Hematopoietic multipotent progenitor cell treated with erythropoietin and hydrocortisone succinate and interleukin-3 and kit ligand, for 17 days (in vitro differentiated cells): Measurements from ENCODE around the gene PTK7.
"Not testable (repeated sequence)": the region's sequence is repeated elsewhere in the genome, so short reads cannot be mapped to it uniquely, and the experiment has no call there.

Experiments used
- DNase-seq: peaks from one replicate; pipeline ENCODE4 v3.0.0-alpha.2; 2015; ENCODE audit warnings: low spot score

PTK7 gene

GRCh38 chr6:43075670-43076463, at the start of gene PTK7:
TSS of gene PTK7 (plus strand) at chr6:43076314. CDS start at chr6:43076489, 175 bp downstream.
- no peak for DNase-seq

- no peak for DNase-seq
Measured at GRCh38 chr6:43026365-43026764, 49.7 kb upstream of the PTK7 start.

GRCh38 chr6:43029120-43029519, 47.0 kb upstream of the PTK7 start:
- no peak for DNase-seq

GRCh38 chr6:43032326-43032725, 43.8 kb upstream of the PTK7 start:
- no peak for DNase-seq

- DNase-seq: no peak
Measured at GRCh38 chr6:43033496-43034189, 42.5 kb upstream of the PTK7 start.

GRCh38 chr6:43034190-43034525, 42.0 kb upstream of the PTK7 start:
- no peak for DNase-seq

- no peak for DNase-seq
Measured at GRCh38 chr6:43035495-43036194, 40.5 kb upstream of the PTK7 start.

- no peak for DNase-seq
Measured at GRCh38 chr6:43036712-43037111, 39.4 kb upstream of the PTK7 start.

- DNase-seq: no peak
Measured at GRCh38 chr6:43037197-43037596, 38.9 kb upstream of the PTK7 start.

GRCh38 chr6:43037706-43038105, 38.4 kb upstream of the PTK7 start:
- DNase-seq: no peak

- DNase-seq: no peak
Measured at GRCh38 chr6:43038727-43039126, 37.4 kb upstream of the PTK7 start.

GRCh38 chr6:43040542-43041257, 35.4 kb upstream of the PTK7 start:
- DNase-seq: no peak

- DNase-seq: not testable (repeated sequence)
Measured at GRCh38 chr6:43041475-43041874, 34.6 kb upstream of the PTK7 start.

- no peak for DNase-seq
Measured at GRCh38 chr6:43043310-43043709, 32.8 kb upstream of the PTK7 start.

- DNase-seq: no peak
Measured at GRCh38 chr6:43045371-43045930, 30.7 kb upstream of the PTK7 start.

GRCh38 chr6:43047998-43048397, 28.1 kb upstream of the PTK7 start:
- DNase-seq: no peak

GRCh38 chr6:43050981-43051380, 25.1 kb upstream of the PTK7 start:
- no peak for DNase-seq

GRCh38 chr6:43052225-43052841, 23.8 kb upstream of the PTK7 start:
- no peak for DNase-seq

GRCh38 chr6:43052842-43053544, 23.1 kb upstream of the PTK7 start:
- DNase-seq: peak; percentile 38

GRCh38 chr6:43053545-43054205, 22.4 kb upstream of the PTK7 start, which contains the start of gene CUL7:
TSS of gene CUL7 (minus strand) at chr6:43053851. CDS start at chr6:43052788, 1,063 bp downstream.
- DNase-seq: peak; percentile 95
